HepG2 (cell line): ENCODE results near the gene SVBP. TPM values are rescaled to one million over a fixed set of nuclear protein-coding genes. Genes with fewer than 3 reads are reported as not detected.

Source experiments
- DNMT3B ChIP-seq: conservative IDR thresholded peaks from 2 replicates; pipeline ENCODE4 v1.6.1; 2016; ENCODE audit warnings: missing biosample characterization, control low read depth
- ERF ChIP-seq: IDR thresholded peaks from 2 replicates; pipeline ENCODE4 v1.6.1; 2018; ENCODE audit warnings: missing biosample characterization, missing genetic modification reagents
- FOXA1 ChIP-seq, 2 experiments: fragments of 450-650 bp in 1 of 2; sonication (generic) in 1 of 2; formaldehyde crosslinking in 1 of 2; IDR thresholded peaks; 2 replicates each; pipeline versions ENCODE4 v1.4.0 to v1.6.1; 2016 to 2020; ENCODE audit warnings: missing genetic modification reagents in 1 of 2
- ISX ChIP-seq: sonication (generic); formaldehyde crosslinking; conservative IDR thresholded peaks from 2 replicates; pipeline ENCODE4 v1.5.0; 2020; ENCODE audit warnings: missing genetic modification reagents
- MXI1 ChIP-seq: IDR thresholded peaks from 3 replicates; pipeline ENCODE4 v1.6.1; 2012; ENCODE audit warnings: low read depth, low read length, inconsistent platforms, borderline replicate concordance
- NFKBIZ ChIP-seq: IDR thresholded peaks from 2 replicates; pipeline ENCODE4 v1.6.1; 2018; ENCODE audit warnings: missing genetic modification reagents, missing compliant biosample characterization
- SMAD1 ChIP-seq: sonication (generic); formaldehyde crosslinking; IDR thresholded peaks from 2 replicates; pipeline ENCODE4 v1.4.0; 2020; ENCODE audit warnings: missing genetic modification reagents, low read depth, mild to moderate bottlenecking, borderline replicate concordance
- SP4 ChIP-seq: sonication (generic); formaldehyde crosslinking; IDR thresholded peaks from 2 replicates; pipeline ENCODE4 v1.8.1; 2023; ENCODE audit warnings: mild to moderate bottlenecking, missing genetic modification reagents
- YY1 ChIP-seq: IDR thresholded peaks from 2 replicates; pipeline ENCODE4 v1.6.1; 2011; ENCODE audit warnings: low read length, low read depth, moderate library complexity, mild to moderate bottlenecking; ENCODE audit not compliant: insufficient read depth, insufficient replicate concordance
- ZFP37 ChIP-seq: sonication (generic); formaldehyde crosslinking; IDR thresholded peaks from 2 replicates; pipeline ENCODE4 v1.4.0; 2020; ENCODE audit warnings: missing genetic modification reagents, borderline replicate concordance
- ZNF160 ChIP-seq: sonication (generic); formaldehyde crosslinking; IDR thresholded peaks from 2 replicates; pipeline ENCODE4 v1.8.0; 2022; ENCODE audit warnings: mild to moderate bottlenecking, inconsistent platforms, missing genetic modification reagents
- ZNF556 ChIP-seq: sonication (generic); formaldehyde crosslinking; IDR thresholded peaks from 2 replicates; pipeline ENCODE4 v1.4.0; 2020; ENCODE audit warnings: mild to moderate bottlenecking, missing genetic modification reagents, borderline replicate concordance
- polyA plus RNA-seq, 8 experiments: library from polyadenylated mRNA; depleted of rRNA in 3 of 8; stranded (reverse) in 7 of 8; unstranded in 1 of 8; fragments of >200 nt; fragmentation: Illumina TruSeq in 4 of 8; extraction: Trizol in 4 of 8; gene quantifications; 2 replicates each; pipeline versions ENCODE4 v1.2.1 to v1.2.3, GENCODE V29; 2011 to 2016; ENCODE audit warnings: low read depth in 4 of 8, missing spikeins in 1 of 8, mixed read lengths in 1 of 8; ENCODE audit not compliant: insufficient read depth in 1 of 8
- total RNA-seq, 5 experiments: library from RNA; depleted of rRNA; stranded (reverse); fragments of >200 nt; fragmentation: Illumina TruSeq; extraction: Trizol; gene quantifications; 2 replicates each; pipeline ENCODE4 v1.2.3, GENCODE V29; 2016; ENCODE audit warnings: low read depth in 1 of 5
- TF ChIP-seq, protein P1 (sequence below): sonication (generic); formaldehyde crosslinking; IDR thresholded peaks from one replicate; pipeline ENCODE4 v1.5.1; 2020; ENCODE audit warnings: mild to moderate bottlenecking, missing genetic modification reagents; ENCODE audit errors: not compliant biosample characterization
- TF ChIP-seq, protein P2 (sequence below): sonication (generic); formaldehyde crosslinking; IDR thresholded peaks from 2 replicates; pipeline ENCODE4 v1.4.0; 2020; ENCODE audit warnings: mild to moderate bottlenecking, missing genetic modification reagents
- TF ChIP-seq, protein P3 (sequence below): IDR thresholded peaks from 2 replicates; pipeline ENCODE4 v1.6.1; 2016; ENCODE audit warnings: low read depth
- TF ChIP-seq, protein P4 (sequence below): sonication (generic); formaldehyde crosslinking; IDR thresholded peaks from 2 replicates; pipeline ENCODE4 v1.5.0; 2020; ENCODE audit warnings: missing genetic modification reagents

The SVBP gene
- total and polyA plus RNA-seq, 2 of the 13 experiments (the other 11 are each of a cell fraction or from before 2014, with no cell fraction given): 28.8 to 48.2 TPM

DNA sequence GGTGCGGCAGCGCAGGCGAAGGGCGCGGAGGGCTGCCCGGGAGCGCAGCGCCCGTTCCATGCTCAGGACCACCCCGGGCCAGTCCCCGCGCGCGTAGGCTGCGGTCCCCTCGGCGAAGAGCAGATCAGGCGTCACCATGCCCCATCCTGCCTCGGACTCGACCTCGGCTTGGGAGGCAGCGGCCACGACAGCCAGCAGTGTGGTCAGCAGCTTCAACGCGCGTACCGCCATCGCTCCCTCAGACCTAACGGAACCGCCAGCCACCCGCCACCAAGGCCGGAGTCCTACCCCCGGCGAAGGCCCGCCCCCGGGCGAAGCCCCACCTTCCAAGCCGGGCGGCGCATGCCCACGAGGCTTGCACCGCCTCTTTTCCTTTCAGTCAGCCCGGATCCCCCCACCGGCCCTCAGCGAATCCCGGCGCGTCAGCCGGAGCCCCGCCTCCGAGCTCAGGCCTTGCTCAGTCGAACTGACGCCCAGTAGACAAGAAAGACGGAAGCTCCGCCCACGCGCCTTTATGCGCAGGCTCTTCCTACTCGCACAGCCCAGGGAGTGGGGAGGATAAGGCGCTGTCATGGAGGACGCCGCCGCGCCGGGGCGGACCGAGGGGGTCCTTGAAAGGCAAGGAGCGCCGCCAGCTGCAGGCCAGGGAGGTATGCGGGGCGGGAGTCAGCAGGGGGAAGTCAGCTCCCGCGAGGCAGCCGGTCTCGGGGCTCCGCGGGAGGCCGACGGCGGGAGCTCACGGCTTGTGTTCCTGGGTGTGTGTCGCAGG, 50.3 kb downstream of the SVBP start, which contains the start of the genes C1orf50 and P3H1 (continued):
- TF ChIP-seq, protein P1, sequence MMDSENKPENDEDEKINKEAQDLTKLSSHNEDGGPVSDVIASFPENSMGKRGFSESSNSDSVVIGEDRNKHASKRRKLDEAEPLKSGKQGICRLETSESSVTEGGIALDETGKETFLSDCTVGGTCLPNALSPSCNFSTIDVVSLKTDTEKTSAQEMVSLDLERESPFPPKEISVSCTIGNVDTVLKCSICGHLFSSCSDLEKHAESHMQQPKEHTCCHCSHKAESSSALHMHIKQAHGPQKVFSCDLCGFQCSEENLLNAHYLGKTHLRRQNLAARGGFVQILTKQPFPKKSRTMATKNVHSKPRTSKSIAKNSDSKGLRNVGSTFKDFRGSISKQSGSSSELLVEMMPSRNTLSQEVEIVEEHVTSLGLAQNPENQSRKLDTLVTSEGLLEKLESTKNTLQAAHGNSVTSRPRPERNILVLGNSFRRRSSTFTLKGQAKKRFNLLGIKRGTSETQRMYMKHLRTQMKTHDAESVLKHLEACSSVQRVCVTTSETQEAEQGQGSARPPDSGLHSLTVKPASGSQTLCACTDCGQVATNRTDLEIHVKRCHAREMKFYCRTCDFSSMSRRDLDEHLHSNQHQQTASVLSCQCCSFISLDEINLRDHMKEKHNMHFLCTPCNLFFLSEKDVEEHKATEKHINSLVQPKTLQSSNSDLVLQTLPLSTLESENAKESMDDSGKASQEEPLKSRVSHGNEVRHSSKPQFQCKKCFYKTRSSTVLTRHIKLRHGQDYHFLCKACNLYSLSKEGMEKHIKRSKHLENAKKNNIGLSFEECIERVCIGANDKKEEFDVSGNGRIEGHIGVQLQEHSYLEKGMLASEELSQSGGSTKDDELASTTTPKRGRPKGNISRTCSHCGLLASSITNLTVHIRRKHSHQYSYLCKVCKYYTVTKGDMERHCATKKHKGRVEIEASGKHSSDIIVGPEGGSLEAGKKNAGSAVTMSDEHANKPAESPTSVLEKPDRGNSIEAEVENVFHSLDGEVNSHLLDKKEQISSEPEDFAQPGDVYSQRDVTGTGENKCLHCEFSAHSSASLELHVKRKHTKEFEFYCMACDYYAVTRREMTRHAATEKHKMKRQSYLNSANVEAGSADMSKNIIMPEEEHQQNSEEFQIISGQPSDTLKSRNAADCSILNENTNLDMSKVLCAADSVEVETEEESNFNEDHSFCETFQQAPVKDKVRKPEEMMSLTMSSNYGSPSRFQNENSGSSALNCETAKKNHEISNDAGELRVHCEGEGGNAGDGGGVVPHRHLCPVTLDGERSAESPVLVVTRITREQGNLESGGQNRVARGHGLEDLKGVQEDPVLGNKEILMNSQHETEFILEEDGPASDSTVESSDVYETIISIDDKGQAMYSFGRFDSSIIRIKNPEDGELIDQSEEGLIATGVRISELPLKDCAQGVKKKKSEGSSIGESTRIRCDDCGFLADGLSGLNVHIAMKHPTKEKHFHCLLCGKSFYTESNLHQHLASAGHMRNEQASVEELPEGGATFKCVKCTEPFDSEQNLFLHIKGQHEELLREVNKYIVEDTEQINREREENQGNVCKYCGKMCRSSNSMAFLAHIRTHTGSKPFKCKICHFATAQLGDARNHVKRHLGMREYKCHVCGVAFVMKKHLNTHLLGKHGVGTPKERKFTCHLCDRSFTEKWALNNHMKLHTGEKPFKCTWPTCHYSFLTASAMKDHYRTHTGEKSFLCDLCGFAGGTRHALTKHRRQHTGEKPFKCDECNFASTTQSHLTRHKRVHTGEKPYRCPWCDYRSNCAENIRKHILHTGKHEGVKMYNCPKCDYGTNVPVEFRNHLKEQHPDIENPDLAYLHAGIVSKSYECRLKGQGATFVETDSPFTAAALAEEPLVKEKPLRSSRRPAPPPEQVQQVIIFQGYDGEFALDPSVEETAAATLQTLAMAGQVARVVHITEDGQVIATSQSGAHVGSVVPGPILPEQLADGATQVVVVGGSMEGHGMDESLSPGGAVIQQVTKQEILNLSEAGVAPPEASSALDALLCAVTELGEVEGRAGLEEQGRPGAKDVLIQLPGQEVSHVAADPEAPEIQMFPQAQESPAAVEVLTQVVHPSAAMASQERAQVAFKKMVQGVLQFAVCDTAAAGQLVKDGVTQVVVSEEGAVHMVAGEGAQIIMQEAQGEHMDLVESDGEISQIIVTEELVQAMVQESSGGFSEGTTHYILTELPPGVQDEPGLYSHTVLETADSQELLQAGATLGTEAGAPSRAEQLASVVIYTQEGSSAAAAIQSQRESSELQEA (CRISPR knock-in tag): peak; percentile 89
- no peak for TF ChIP-seq FOXA1 (IDR thresholded peaks at IDR 0.05)
- 0 out of 2 replicates have a peak, but pooled peaks have one; percentile 24 for TF ChIP-seq FOXA1 (CRISPR knock-in tag; IDR thresholded peaks at IDR 0.05)
- TF ChIP-seq ZNF556: peak; percentile 70; the same call in 1 of the 2 replicates
- TF ChIP-seq SMAD1: no peak
- TF ChIP-seq ISX: no peak
- TF ChIP-seq, protein P2, sequence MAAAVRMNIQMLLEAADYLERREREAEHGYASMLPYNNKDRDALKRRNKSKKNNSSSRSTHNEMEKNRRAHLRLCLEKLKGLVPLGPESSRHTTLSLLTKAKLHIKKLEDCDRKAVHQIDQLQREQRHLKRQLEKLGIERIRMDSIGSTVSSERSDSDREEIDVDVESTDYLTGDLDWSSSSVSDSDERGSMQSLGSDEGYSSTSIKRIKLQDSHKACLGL (CRISPR knock-in tag): peak; percentile 76; the same call in 1 of the 2 replicates
- TF ChIP-seq SP4 (CRISPR knock-in tag): peak; percentile 79; the same call in 1 of the 2 replicates
- no peak; the same call in 1 of the 2 replicates for TF ChIP-seq DNMT3B (CRISPR knock-in tag)
- TF ChIP-seq ZNF160 (CRISPR knock-in tag): peak; percentile 29; the same call in 1 of the 2 replicates
- TF ChIP-seq ERF (CRISPR knock-in tag): peak; percentile 33
- TF ChIP-seq NFKBIZ (CRISPR knock-in tag): no peak; the same call in 1 of the 2 replicates
- TF ChIP-seq MXI1: peak; percentile 54; the same call in 1 of the 3 replicates
- TF ChIP-seq, protein P3, sequence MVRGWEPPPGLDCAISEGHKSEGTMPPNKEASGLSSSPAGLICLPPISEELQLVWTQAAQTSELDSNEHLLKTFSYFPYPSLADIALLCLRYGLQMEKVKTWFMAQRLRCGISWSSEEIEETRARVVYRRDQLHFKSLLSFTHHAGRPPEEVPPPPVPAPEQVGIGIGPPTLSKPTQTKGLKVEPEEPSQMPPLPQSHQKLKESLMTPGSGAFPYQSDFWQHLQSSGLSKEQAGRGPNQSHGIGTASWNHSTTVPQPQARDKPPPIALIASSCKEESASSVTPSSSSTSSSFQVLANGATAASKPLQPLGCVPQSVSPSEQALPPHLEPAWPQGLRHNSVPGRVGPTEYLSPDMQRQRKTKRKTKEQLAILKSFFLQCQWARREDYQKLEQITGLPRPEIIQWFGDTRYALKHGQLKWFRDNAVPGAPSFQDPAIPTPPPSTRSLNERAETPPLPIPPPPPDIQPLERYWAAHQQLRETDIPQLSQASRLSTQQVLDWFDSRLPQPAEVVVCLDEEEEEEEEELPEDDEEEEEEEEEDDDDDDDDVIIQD (CRISPR knock-in tag): peak; percentile 92
- TF ChIP-seq YY1: peak; percentile 68
- no peak for TF ChIP-seq ZFP37 (CRISPR knock-in tag)
- TF ChIP-seq, protein P4, sequence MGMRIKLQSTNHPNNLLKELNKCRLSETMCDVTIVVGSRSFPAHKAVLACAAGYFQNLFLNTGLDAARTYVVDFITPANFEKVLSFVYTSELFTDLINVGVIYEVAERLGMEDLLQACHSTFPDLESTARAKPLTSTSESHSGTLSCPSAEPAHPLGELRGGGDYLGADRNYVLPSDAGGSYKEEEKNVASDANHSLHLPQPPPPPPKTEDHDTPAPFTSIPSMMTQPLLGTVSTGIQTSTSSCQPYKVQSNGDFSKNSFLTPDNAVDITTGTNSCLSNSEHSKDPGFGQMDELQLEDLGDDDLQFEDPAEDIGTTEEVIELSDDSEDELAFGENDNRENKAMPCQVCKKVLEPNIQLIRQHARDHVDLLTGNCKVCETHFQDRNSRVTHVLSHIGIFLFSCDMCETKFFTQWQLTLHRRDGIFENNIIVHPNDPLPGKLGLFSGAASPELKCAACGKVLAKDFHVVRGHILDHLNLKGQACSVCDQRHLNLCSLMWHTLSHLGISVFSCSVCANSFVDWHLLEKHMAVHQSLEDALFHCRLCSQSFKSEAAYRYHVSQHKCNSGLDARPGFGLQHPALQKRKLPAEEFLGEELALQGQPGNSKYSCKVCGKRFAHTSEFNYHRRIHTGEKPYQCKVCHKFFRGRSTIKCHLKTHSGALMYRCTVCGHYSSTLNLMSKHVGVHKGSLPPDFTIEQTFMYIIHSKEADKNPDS: peak; percentile 51; the same call in 1 of the 2 replicates
